ENCODE measurements around the gene FGD1. TPM values are rescaled to one million over a fixed set of nuclear protein-coding genes. Genes with fewer than 3 reads are reported as not detected.

The FGD1 gene
- total and polyA plus RNA-seq, 2 experiments from 2014 or later, result 11.8 to 24.9 TPM

DNA sequence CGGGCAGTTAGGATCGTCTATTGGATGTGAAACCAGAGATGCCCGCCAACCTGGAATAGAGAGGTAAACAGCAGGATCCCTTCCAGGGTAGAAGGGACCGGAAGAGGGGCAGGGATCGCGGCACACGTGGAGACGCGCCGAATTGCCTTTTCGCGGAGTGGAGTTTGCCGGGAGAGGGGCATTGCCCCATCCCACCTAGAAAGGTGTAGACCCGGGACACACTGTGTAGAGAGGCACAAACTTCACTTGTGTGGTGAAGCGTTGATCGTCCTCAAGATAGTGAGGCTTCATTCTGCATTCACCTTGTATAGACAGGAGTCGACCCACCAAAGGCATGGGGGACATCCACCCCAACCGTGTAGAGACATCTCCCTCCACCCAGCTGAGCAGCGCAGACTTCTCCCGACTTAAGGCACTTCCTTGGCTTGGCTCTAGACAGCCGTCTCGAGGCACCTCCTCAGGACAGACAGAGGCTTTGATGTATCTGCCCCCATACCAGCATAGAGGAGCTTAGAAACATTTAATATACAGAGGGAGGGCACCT lies 34.4 kb upstream of the FGD1 start (continued):
- TF ChIP-seq, protein P1, sequence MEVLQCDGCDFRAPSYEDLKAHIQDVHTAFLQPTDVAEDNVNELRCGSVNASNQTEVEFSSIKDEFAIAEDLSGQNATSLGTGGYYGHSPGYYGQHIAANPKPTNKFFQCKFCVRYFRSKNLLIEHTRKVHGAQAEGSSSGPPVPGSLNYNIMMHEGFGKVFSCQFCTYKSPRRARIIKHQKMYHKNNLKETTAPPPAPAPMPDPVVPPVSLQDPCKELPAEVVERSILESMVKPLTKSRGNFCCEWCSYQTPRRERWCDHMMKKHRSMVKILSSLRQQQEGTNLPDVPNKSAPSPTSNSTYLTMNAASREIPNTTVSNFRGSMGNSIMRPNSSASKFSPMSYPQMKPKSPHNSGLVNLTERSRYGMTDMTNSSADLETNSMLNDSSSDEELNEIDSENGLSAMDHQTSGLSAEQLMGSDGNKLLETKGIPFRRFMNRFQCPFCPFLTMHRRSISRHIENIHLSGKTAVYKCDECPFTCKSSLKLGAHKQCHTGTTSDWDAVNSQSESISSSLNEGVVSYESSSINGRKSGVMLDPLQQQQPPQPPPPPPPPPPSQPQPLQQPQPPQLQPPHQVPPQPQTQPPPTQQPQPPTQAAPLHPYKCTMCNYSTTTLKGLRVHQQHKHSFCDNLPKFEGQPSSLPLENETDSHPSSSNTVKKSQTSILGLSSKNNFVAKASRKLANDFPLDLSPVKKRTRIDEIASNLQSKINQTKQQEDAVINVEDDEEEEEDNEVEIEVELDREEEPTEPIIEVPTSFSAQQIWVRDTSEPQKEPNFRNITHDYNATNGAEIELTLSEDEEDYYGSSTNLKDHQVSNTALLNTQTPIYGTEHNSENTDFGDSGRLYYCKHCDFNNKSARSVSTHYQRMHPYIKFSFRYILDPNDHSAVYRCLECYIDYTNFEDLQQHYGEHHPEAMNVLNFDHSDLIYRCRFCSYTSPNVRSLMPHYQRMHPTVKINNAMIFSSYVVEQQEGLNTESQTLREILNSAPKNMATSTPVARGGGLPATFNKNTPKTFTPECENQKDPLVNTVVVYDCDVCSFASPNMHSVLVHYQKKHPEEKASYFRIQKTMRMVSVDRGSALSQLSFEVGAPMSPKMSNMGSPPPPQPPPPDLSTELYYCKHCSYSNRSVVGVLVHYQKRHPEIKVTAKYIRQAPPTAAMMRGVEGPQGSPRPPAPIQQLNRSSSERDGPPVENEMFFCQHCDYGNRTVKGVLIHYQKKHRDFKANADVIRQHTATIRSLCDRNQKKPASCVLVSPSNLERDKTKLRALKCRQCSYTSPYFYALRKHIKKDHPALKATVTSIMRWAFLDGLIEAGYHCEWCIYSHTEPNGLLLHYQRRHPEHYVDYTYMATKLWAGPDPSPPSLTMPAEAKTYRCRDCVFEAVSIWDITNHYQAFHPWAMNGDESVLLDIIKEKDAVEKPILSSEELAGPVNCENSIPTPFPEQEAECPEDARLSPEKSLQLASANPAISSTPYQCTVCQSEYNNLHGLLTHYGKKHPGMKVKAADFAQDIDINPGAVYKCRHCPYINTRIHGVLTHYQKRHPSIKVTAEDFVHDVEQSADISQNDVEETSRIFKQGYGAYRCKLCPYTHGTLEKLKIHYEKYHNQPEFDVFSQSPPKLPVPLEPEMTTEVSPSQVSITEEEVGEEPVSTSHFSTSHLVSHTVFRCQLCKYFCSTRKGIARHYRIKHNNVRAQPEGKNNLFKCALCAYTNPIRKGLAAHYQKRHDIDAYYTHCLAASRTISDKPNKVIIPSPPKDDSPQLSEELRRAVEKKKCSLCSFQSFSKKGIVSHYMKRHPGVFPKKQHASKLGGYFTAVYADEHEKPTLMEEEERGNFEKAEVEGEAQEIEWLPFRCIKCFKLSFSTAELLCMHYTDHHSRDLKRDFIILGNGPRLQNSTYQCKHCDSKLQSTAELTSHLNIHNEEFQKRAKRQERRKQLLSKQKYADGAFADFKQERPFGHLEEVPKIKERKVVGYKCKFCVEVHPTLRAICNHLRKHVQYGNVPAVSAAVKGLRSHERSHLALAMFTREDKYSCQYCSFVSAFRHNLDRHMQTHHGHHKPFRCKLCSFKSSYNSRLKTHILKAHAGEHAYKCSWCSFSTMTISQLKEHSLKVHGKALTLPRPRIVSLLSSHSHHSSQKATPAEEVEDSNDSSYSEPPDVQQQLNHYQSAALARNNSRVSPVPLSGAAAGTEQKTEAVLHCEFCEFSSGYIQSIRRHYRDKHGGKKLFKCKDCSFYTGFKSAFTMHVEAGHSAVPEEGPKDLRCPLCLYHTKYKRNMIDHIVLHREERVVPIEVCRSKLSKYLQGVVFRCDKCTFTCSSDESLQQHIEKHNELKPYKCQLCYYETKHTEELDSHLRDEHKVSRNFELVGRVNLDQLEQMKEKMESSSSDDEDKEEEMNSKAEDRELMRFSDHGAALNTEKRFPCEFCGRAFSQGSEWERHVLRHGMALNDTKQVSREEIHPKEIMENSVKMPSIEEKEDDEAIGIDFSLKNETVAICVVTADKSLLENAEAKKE (CRISPR knock-in tag; IDR thresholded peaks at IDR 0.05), result no peak
- TF ChIP-seq ZNF331 (CRISPR knock-in tag; IDR thresholded peaks at IDR 0.05; ENCODE audit: low read depth) (no peak), NANOG (IDR thresholded peaks at IDR 0.05; ENCODE audit: borderline replicate concordance) (no peak)

DNA sequence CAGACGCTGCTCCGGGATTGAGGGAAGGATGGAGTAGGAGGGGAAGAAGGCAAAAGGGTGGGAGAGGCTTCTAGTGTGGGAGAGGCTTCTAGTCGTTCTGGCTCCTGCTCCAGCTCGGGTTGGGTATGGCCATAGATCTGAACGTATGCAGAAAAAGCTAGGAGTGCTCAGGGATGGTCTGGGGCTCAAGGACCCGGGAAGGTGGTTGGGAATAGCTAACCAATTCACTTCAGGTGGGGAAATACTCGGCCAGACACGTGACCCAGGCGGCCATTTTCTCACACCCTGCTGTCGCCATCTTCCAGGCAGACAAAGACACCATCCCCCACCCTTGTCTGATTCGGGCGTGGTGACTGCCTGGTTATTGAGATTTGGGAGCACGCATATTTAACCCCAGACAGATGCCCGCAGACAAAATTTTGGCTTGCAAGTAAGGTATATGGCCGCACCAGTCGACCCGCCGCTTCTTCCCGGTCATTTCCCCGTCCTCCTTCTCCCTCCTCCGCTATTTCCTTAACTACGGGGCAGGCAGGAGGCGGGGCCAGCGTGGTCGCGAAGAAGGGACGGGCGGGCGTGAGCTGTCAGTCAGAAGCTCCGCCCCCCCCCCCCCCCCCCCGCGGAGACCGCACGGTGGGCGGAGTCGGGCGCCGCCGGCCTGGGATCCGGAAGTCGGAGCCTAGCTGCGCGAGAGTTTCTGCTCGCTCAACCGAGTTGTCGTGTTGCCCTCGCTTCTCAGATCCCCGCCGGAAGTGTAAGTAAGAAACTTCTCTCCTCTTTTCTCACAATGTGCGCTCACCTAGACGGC lies 33.7 kb upstream of the FGD1 start, which contains the start of gene GNL3L:
GNL3L (plus strand) TSS at position 668 of the 805 bp plus-strand sequence. CDS start 2,348 bp downstream, outside the sequence.
- Mint-ChIP-seq H3K9me3 (no peaks in the 10 kb centered on the region), H3K27ac (peak within 1 kb of the TSS; percentile 99), H3K36me3 (ENCODE audit: low read depth) (peaks cover 40% of the 10 kb centered on the region)

More for the DNA sequence above, 33.7 kb upstream of the FGD1 start, which contains the start of gene GNL3L:
- Histone ChIP-seq H3K27me3 (ENCODE audit: insufficient read depth) (no peaks in the 10 kb centered on the region), H4K20me1 (replicated peaks; ENCODE audit: insufficient read depth) (no peaks in the 10 kb centered on the region), H3K4me3 (peak within 1 kb of the TSS; percentile 83), H3K27ac (ENCODE audit: low read depth) (peak within 1 kb of the TSS; percentile 92), H3K4me1 (ENCODE audit: insufficient read depth) (no peaks in the 10 kb centered on the region), H3K4me2 (peak within 1 kb of the TSS; percentile 92), H3K9me2 (ENCODE audit: insufficient read depth) (no peaks in the 10 kb centered on the region), H3K79me2 (replicated peaks; ENCODE audit: insufficient read depth) (peaks cover 44% of the 10 kb centered on the region), H3K36me3 (ENCODE audit: insufficient read depth) (peaks cover 4% of the 10 kb centered on the region; the same call in 1 of the 2 replicates), H3F3A (replicated peaks; ENCODE audit: low read depth) (no peaks in the 10 kb centered on the region), H2AFZ (no peak within 1 kb of the TSS)
- TF ChIP-seq JUNB (IDR thresholded peaks at IDR 0.05; ENCODE audit: unreplicated experiment), result no peak
- TF ChIP-seq POLR2AphosphoS5 (IDR thresholded peaks at IDR 0.05; ENCODE audit: low read depth), result peak; percentile 53; the same call in 1 of the 2 replicates
- Mint-ChIP-seq H3K27me3 (ENCODE audit: insufficient read depth, low read depth, poor library complexity) (peaks cover 5% of the 10 kb centered on the region), H3K4me1 (peaks cover 22% of the 10 kb centered on the region), H3K4me3 (peak within 1 kb of the TSS; percentile 94)
- peak; percentile 84 for ATAC-seq
- peak; percentile 82 for DNase-seq (ENCODE audit: low spot score)

All from GM23338 (cell line).